GM12878 (cell line): ENCODE results near the gene GBP6. TPM values are rescaled to one million over a fixed set of nuclear protein-coding genes. Genes with fewer than 3 reads are reported as not detected.

ENCODE experiments used
- ATAC-seq: fragments of 200-7000 bp; cut with Tn5 transposase; 3 replicates; pipeline ENCODE4 v1.9.1; 2020; ENCODE audit warnings: mild to moderate bottlenecking, moderate library complexity
- BruUV-seq: library from RNA; stranded (reverse); fragments of 400-500 nt; replicated peaks from 2 replicates; lab custom pipeline; 2021; lab: Mats Ljungman, UMichigan
- CTCF ChIA-PET: fragments of 300-600 bp; sonication (Branson Sonifier 250); formaldehyde crosslinking; extraction: SDS; loops from one replicate; lab custom pipeline; 2021; ENCODE audit warnings: inconsistent platforms; lab: Yijun Ruan, JAX
- POLR2A ChIA-PET: fragments of 350-600 bp; formaldehyde crosslinking; extraction: SDS; loops from one replicate; lab custom pipeline; 2021; ENCODE audit warnings: inconsistent platforms; lab: Charles Lee
- RAD21 ChIA-PET: fragments of 300-600 bp; sonication (Branson Sonifier 250); formaldehyde crosslinking; loops from one replicate; lab custom pipeline; 2023; ENCODE audit warnings: antibody characterized with exemption; ENCODE audit not compliant: unreplicated experiment; lab: Charles Lee
- SMC1A ChIA-PET: fragments of 300-600 bp; sonication (Branson Sonifier 250); formaldehyde crosslinking; loops from one replicate; lab custom pipeline; 2023; ENCODE audit not compliant: unreplicated experiment, uncharacterized antibody; lab: Charles Lee
- DNase-seq: peaks from one replicate; pipeline ENCODE4 v3.0.0-alpha.2; 2011; ENCODE audit warnings: low read depth, low spot score
- FAIRE-seq: peaks from 3 replicates; lab custom pipeline; 2011; peaks lifted over from hg19 to GRCh38; lab: Jason Lieb, UNC
- H2AFZ ChIP-seq: 2 replicates; pipeline ENCODE4 v1.6.0; 2011; ENCODE audit warnings: low read depth, low read length, control low read depth; ENCODE audit not compliant: control insufficient read depth
- H3K27ac ChIP-seq: 2 replicates; pipeline ENCODE4 v1.5.1; 2011; ENCODE audit warnings: control low read depth; ENCODE audit not compliant: control insufficient read depth, insufficient read depth
- H3K27me3 ChIP-seq, 2 experiments: replicated peaks in 1 of 2; 2 replicates each; pipeline versions ENCODE4 v1.6.0 to v1.6.1; 2011; ENCODE audit warnings: low read length in 1 of 2; ENCODE audit not compliant: control insufficient read depth in 2 of 2, insufficient read depth in 2 of 2
- H3K36me3 ChIP-seq, 2 experiments: 2 replicates each; pipeline ENCODE4 v1.5.1; 2011; ENCODE audit warnings: low read length in 1 of 2; ENCODE audit not compliant: control insufficient read depth in 2 of 2, insufficient read depth in 2 of 2
- H3K4me1 ChIP-seq: 2 replicates; pipeline ENCODE4 v1.6.1; 2011; ENCODE audit warnings: mild to moderate bottlenecking, low read length, moderate library complexity, mixed read lengths; ENCODE audit not compliant: control insufficient read depth, insufficient read depth
- H3K4me2 ChIP-seq: 2 replicates; pipeline ENCODE4 v1.6.0; 2011; ENCODE audit warnings: control low read depth; ENCODE audit not compliant: control insufficient read depth, insufficient read depth
- H3K4me3 ChIP-seq: fragments of 200-600 bp; sonication (generic); 2 replicates; pipeline ENCODE4 v1.5.1; 2016
- H3K79me2 ChIP-seq: 2 replicates; pipeline ENCODE4 v1.6.0; 2011; ENCODE audit warnings: low read length; ENCODE audit not compliant: control insufficient read depth, insufficient read depth
- H3K9ac ChIP-seq: 2 replicates; pipeline ENCODE4 v1.8.0; 2011; ENCODE audit warnings: low read length, control low read depth, mixed read lengths; ENCODE audit not compliant: control insufficient read depth, insufficient read depth
- H3K9me3 ChIP-seq: replicated peaks from 3 replicates; pipeline ENCODE4 v1.5.1; 2011; ENCODE audit warnings: mild to moderate bottlenecking, low read length; ENCODE audit not compliant: control insufficient read depth, insufficient read depth
- H4K20me1 ChIP-seq: 2 replicates; pipeline ENCODE4 v1.6.0; 2011; ENCODE audit not compliant: control insufficient read depth, insufficient read depth
- BACH1 ChIP-seq: fragments of 450-650 bp; IDR thresholded peaks from 2 replicates; pipeline ENCODE4 v1.6.1; 2017; ENCODE audit warnings: mild to moderate bottlenecking, borderline replicate concordance
- BCL11A ChIP-seq: IDR thresholded peaks from 2 replicates; pipeline ENCODE4 v1.6.1; 2011; ENCODE audit warnings: low read depth, low read length
- FOS ChIP-seq: IDR thresholded peaks from 3 replicates; pipeline ENCODE4 v1.6.1; 2011; ENCODE audit warnings: borderline replicate concordance; ENCODE audit not compliant: insufficient read length; ENCODE audit errors: extremely low read depth
- MEF2A ChIP-seq: IDR thresholded peaks from 2 replicates; pipeline ENCODE4 v1.6.1; 2011; ENCODE audit warnings: low read depth, mild to moderate bottlenecking, low read length, moderate library complexity; ENCODE audit not compliant: insufficient read depth
- NFYA ChIP-seq: IDR thresholded peaks from 2 replicates; pipeline ENCODE4 v1.6.1; 2011; ENCODE audit warnings: low read depth, mild to moderate bottlenecking, low read length, improper control_type of control experiment, borderline replicate concordance
- RAD21 ChIP-seq: IDR thresholded peaks from 2 replicates; pipeline ENCODE4 v1.6.1; 2011; ENCODE audit warnings: mild to moderate bottlenecking, low read depth, low read length, moderate library complexity; ENCODE audit not compliant: insufficient read depth
- RCOR1 ChIP-seq: conservative IDR thresholded peaks from 2 replicates; pipeline ENCODE4 v1.6.1; 2012; ENCODE audit warnings: low read depth, low read length, improper control_type of control experiment
- RUNX3 ChIP-seq: IDR thresholded peaks from 2 replicates; pipeline ENCODE4 v1.6.1; 2012; ENCODE audit warnings: low read length, inconsistent platforms
- SMAD5 ChIP-seq: IDR thresholded peaks from 2 replicates; pipeline ENCODE4 v1.6.1; 2016; ENCODE audit warnings: antibody characterized with exemption, low read depth
- SMARCA5 ChIP-seq: fragments of 450-650 bp; IDR thresholded peaks from 2 replicates; pipeline ENCODE4 v1.6.1; 2017; ENCODE audit warnings: mild to moderate bottlenecking
- WRNIP1 ChIP-seq: IDR thresholded peaks from 2 replicates; pipeline ENCODE4 v1.6.1; 2011; ENCODE audit warnings: low read depth, low read length, improper control_type of control experiment, borderline replicate concordance
- ZNF24 ChIP-seq: fragments of 450-650 bp; IDR thresholded peaks from 2 replicates; pipeline ENCODE4 v1.6.1; 2017; ENCODE audit warnings: antibody characterized with exemption, mild to moderate bottlenecking
- WGBS: methylation state at CpG from one replicate; pipeline ENCODE4 v1.1.6; 2016; ENCODE audit warnings: low lambda C conversion rate; ENCODE audit not compliant: insufficient replicate concordance, insufficient coverage; ENCODE audit errors: missing lambda C conversion rate; 5-methylcytosine and 5-hydroxymethylcytosine counted together
- in situ Hi-C: fragments of 300-500 bp; cut with MboI; formaldehyde crosslinking; loops from 9 replicates; pipeline ENCODE4 v1.14.3; 2018; ENCODE audit warnings: mixed read lengths
- intact Hi-C: fragments of 100-400 bp; cut with micrococcal nuclease; formaldehyde crosslinking; loops from one replicate; pipeline ENCODE4 v1.14.2; 2022; ENCODE audit not compliant: unreplicated experiment
- polyA plus RNA-seq, 11 experiments: library from polyadenylated mRNA; depleted of rRNA in 4 of 11; unstranded in 6 of 11; stranded (reverse) in 5 of 11; fragments of >200 nt; fragmentation: Nextera tagmentation in 4 of 11; fragmentation: Illumina TruSeq in 1 of 11; extraction: Ambion mirVana in 4 of 11; extraction: Trizol in 1 of 11; gene quantifications; 1 replicate in 1 of 11; 2 replicates in 10 of 11; pipeline versions ENCODE4 v1.2.1 to v1.2.3, GENCODE V29; 2011 to 2016; ENCODE audit warnings: inconsistent platforms in 2 of 11, missing spikeins in 2 of 11, low read depth in 1 of 11
- total RNA-seq, 4 experiments: library from RNA; depleted of rRNA in 3 of 4; stranded (reverse); fragments of >200 nt in 3 of 4; fragmentation: Illumina TruSeq in 1 of 4; extraction: Trizol in 1 of 4; gene quantifications; 2 replicates each; pipeline versions ENCODE4 v1.2.1 to v1.2.3, GENCODE V29; 2013 to 2021
- TF ChIP-seq, protein P1 (sequence below): fragments of 450-650 bp; IDR thresholded peaks from 2 replicates; pipeline ENCODE4 v1.6.1; 2017; ENCODE audit warnings: antibody characterized with exemption, mild to moderate bottlenecking, moderate library complexity
- TF ChIP-seq, protein P2 (sequence below): fragments of 450-650 bp; IDR thresholded peaks from 2 replicates; pipeline ENCODE4 v1.6.1; 2014; ENCODE audit warnings: mild to moderate bottlenecking
- TF ChIP-seq, protein P3 (sequence below): IDR thresholded peaks from 2 replicates; pipeline ENCODE4 v1.6.1; 2012; ENCODE audit warnings: mild to moderate bottlenecking, low read depth, low read length

Gene GBP6
- total and polyA plus RNA-seq, 10 of the 15 experiments (the other 5 are each of a cell fraction or from before 2014, with no cell fraction given), result 0.03 to 2.7 (median 0.05) TPM; not detected in 6

DNA sequence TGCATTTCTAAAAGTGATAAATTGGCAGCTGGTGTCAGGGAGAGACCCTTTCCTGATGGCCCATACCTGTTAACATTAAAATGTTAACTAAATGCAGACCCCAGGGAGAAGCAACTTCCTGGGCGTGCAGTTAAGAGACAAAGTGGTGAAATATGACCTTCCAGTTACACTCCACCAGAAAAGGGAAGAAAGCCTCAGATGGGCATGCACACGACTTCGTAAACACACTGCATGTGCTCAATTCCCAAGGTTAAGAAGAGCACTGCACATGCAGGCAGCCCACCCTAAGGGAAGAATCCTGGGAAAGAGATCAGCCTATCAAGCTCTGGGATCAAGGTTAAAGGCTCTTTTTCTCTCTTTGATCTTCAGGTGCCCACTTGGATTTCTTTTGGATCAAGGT lies 9.7 kb upstream of the GBP6 start (continued):
- TF ChIP-seq, protein P1, sequence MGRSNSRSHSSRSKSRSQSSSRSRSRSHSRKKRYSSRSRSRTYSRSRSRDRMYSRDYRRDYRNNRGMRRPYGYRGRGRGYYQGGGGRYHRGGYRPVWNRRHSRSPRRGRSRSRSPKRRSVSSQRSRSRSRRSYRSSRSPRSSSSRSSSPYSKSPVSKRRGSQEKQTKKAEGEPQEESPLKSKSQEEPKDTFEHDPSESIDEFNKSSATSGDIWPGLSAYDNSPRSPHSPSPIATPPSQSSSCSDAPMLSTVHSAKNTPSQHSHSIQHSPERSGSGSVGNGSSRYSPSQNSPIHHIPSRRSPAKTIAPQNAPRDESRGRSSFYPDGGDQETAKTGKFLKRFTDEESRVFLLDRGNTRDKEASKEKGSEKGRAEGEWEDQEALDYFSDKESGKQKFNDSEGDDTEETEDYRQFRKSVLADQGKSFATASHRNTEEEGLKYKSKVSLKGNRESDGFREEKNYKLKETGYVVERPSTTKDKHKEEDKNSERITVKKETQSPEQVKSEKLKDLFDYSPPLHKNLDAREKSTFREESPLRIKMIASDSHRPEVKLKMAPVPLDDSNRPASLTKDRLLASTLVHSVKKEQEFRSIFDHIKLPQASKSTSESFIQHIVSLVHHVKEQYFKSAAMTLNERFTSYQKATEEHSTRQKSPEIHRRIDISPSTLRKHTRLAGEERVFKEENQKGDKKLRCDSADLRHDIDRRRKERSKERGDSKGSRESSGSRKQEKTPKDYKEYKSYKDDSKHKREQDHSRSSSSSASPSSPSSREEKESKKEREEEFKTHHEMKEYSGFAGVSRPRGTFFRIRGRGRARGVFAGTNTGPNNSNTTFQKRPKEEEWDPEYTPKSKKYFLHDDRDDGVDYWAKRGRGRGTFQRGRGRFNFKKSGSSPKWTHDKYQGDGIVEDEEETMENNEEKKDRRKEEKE, result no peak

DNA sequence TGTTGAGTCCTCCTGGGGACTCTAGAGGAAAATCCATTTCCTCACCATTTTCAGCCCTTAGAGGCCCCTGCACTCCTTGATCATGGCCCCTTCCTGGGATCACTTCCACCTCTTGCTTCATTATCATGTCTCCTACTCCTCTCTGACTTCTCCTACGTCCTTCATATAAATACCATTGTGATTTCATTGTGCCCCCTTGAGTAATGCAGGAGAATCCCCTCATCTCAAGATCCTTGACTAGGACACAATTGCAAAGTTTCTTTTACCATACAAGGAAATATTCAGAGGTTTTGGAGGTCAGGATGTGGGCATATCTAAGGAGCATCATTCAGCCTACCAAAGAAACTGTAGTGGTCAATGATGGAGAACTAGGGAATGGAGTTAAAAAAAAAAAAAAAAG lies 8.8 kb upstream of the GBP6 start:
- no peaks in the 10 kb centered on the region for H4K20me1 ChIP-seq
- no peak overlapping the region for H3K4me2 ChIP-seq
- intact Hi-C loops (loop anchor here (5.0 kb wide), 3 partner anchors 43 to 78 kb away; no protein-coding TSS in a partner anchor), in situ Hi-C loops (no loop called here)
- ChIA-PET POLR2A (interaction anchor here (0.6 kb wide), 1 partner anchor 701 kb away, joined by 4 read pairs; no protein-coding TSS in a partner anchor), CTCF (interaction anchor here (0.7 kb wide), 1 partner anchor 85 kb away, joined by 3 read pairs; no protein-coding TSS in a partner anchor), RAD21 (no interaction called here), SMC1A (interaction anchor here (1.6 to 1.9 kb wide), 2 partner anchors 222 to 356 kb away, joined by 4 to 8 read pairs; no protein-coding TSS in a partner anchor)
- H3K79me2 ChIP-seq, result no peaks in the 10 kb centered on the region
- H3K4me1 ChIP-seq, result no peaks in the 10 kb centered on the region
- H2AFZ ChIP-seq, result no peak overlapping the region
- no peak overlapping the region for H3K27ac ChIP-seq
- FAIRE-seq (no peak), ATAC-seq (no peak), DNase-seq (no peak)
- no peak overlapping the region for H3K4me3 ChIP-seq
- H3K36me3 ChIP-seq, result no peaks in the 10 kb centered on the region
- no peak overlapping the region for H3K9ac ChIP-seq
- TF ChIP-seq RUNX3, result no peak
- no peak for TF ChIP-seq MEF2A
- TF ChIP-seq, protein P2, sequence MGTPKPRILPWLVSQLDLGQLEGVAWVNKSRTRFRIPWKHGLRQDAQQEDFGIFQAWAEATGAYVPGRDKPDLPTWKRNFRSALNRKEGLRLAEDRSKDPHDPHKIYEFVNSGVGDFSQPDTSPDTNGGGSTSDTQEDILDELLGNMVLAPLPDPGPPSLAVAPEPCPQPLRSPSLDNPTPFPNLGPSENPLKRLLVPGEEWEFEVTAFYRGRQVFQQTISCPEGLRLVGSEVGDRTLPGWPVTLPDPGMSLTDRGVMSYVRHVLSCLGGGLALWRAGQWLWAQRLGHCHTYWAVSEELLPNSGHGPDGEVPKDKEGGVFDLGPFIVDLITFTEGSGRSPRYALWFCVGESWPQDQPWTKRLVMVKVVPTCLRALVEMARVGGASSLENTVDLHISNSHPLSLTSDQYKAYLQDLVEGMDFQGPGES, result no peak
- TF ChIP-seq NFYA, result no peak
- TF ChIP-seq WRNIP1, result no peak
- TF ChIP-seq FOS, result no peak
- TF ChIP-seq SMAD5, result no peak
- TF ChIP-seq SMARCA5, result no peak
- TF ChIP-seq, protein P3, sequence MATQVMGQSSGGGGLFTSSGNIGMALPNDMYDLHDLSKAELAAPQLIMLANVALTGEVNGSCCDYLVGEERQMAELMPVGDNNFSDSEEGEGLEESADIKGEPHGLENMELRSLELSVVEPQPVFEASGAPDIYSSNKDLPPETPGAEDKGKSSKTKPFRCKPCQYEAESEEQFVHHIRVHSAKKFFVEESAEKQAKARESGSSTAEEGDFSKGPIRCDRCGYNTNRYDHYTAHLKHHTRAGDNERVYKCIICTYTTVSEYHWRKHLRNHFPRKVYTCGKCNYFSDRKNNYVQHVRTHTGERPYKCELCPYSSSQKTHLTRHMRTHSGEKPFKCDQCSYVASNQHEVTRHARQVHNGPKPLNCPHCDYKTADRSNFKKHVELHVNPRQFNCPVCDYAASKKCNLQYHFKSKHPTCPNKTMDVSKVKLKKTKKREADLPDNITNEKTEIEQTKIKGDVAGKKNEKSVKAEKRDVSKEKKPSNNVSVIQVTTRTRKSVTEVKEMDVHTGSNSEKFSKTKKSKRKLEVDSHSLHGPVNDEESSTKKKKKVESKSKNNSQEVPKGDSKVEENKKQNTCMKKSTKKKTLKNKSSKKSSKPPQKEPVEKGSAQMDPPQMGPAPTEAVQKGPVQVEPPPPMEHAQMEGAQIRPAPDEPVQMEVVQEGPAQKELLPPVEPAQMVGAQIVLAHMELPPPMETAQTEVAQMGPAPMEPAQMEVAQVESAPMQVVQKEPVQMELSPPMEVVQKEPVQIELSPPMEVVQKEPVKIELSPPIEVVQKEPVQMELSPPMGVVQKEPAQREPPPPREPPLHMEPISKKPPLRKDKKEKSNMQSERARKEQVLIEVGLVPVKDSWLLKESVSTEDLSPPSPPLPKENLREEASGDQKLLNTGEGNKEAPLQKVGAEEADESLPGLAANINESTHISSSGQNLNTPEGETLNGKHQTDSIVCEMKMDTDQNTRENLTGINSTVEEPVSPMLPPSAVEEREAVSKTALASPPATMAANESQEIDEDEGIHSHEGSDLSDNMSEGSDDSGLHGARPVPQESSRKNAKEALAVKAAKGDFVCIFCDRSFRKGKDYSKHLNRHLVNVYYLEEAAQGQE, result no peak
- TF ChIP-seq BACH1, result no peak
- TF ChIP-seq RAD21, result no peak
- no peak for TF ChIP-seq RCOR1
- TF ChIP-seq BCL11A, result no peak
- no peak for TF ChIP-seq ZNF24
- H3K27me3 ChIP-seq, result peaks cover 0 to 3% of the 10 kb centered on the region in 2 experiments; a peak in 1 of 4 replicates
- 11% methylated on average over 1 of the region's 1 CpG for WGBS
- H3K9me3 ChIP-seq, result no peaks in the 10 kb centered on the region
- no TSS peak for BruUV-seq
